Measurements from ENCODE around the gene SEC11A. TPM values are rescaled to one million over a fixed set of nuclear protein-coding genes. Genes with fewer than 3 reads are reported as not detected.

Gene SEC11A
- total RNA-seq = 201 and 202 TPM in 2 replicates
- long read RNA-seq, transcript SEC11A-209 (7 exons, 1,089 nt) = minor isoform, 9 of 493 reads
- long read RNA-seq, transcript SEC11A-201 (6 exons, 1,656 nt) = major isoform, 426 of 493 reads
- long read RNA-seq, transcript SEC11A-202 (7 exons, 1,223 nt) = minor isoform, 31 of 493 reads
- long read RNA-seq, transcript SEC11A-208 (5 exons, 1,256 nt) = minor isoform, 7 of 493 reads
- long read RNA-seq, partial matches to known transcripts = 1 of 493 reads
- long read RNA-seq, other reads (novel, unspliced or antisense) = 12 of 493 reads

- H3K9me3 Mint-ChIP-seq (ENCODE audit: unreplicated experiment) = no peaks in the 10 kb centered on the region
- TF ChIP-seq CTCF (IDR thresholded peaks at IDR 0.05) = no peak
Measured at GRCh38 chr15:84716036-84716732, at the start of gene SEC11A. Gene SEC11A (minus strand): TSS chr15:84716139. CDS start chr15:84716075, 64 bp downstream.

GRCh38 chr15:84765675-84766074 lies 49.7 kb upstream of the SEC11A start:
- Mint-ChIP-seq H3K9me3 (ENCODE audit: unreplicated experiment) (no peaks in the 10 kb centered on the region), H3K27me3 (ENCODE audit: unreplicated experiment) (no peaks in the 10 kb centered on the region), H3K4me1 (ENCODE audit: unreplicated experiment) (peaks cover 5% of the 10 kb centered on the region), H3K4me3 (ENCODE audit: unreplicated experiment) (no peak overlapping the region), H3K36me3 (ENCODE audit: unreplicated experiment) (peaks cover 16% of the 10 kb centered on the region), H3K27ac (ENCODE audit: unreplicated experiment) (no peak overlapping the region)
- no peak for TF ChIP-seq CTCF (IDR thresholded peaks at IDR 0.05)
- no peak for DNase-seq (ENCODE audit: extremely low spot score, unreplicated experiment)

More at GRCh38 chr15:84716036-84716732, at the start of gene SEC11A:
- Mint-ChIP-seq H3K4me3 (ENCODE audit: unreplicated experiment) (peak within 1 kb of the TSS; percentile 94), H3K27me3 (ENCODE audit: unreplicated experiment) (no peaks in the 10 kb centered on the region), H3K27ac (ENCODE audit: unreplicated experiment) (peak within 1 kb of the TSS; percentile 97), H3K4me1 (ENCODE audit: unreplicated experiment) (peaks cover 28% of the 10 kb centered on the region), H3K36me3 (ENCODE audit: unreplicated experiment) (no peaks in the 10 kb centered on the region)
- DNase-seq (ENCODE audit: extremely low spot score, unreplicated experiment) = peak; percentile 97

GRCh38 chr15:84764989-84765388 lies 49.0 kb upstream of the SEC11A start:
- Mint-ChIP-seq H3K4me1 (ENCODE audit: unreplicated experiment) (peaks cover 5% of the 10 kb centered on the region), H3K27ac (ENCODE audit: unreplicated experiment) (no peak overlapping the region), H3K9me3 (ENCODE audit: unreplicated experiment) (no peaks in the 10 kb centered on the region), H3K27me3 (ENCODE audit: unreplicated experiment) (no peaks in the 10 kb centered on the region), H3K36me3 (ENCODE audit: unreplicated experiment) (peaks cover 15% of the 10 kb centered on the region), H3K4me3 (ENCODE audit: unreplicated experiment) (no peak overlapping the region)
- no peak for DNase-seq (ENCODE audit: extremely low spot score, unreplicated experiment)
- no peak for TF ChIP-seq CTCF (IDR thresholded peaks at IDR 0.05)

- Mint-ChIP-seq H3K4me1 (ENCODE audit: unreplicated experiment) (peaks cover 5% of the 10 kb centered on the region), H3K27me3 (ENCODE audit: unreplicated experiment) (no peaks in the 10 kb centered on the region), H3K36me3 (ENCODE audit: unreplicated experiment) (peaks cover 15% of the 10 kb centered on the region), H3K4me3 (ENCODE audit: unreplicated experiment) (no peak overlapping the region), H3K27ac (ENCODE audit: unreplicated experiment) (no peak overlapping the region), H3K9me3 (ENCODE audit: unreplicated experiment) (no peaks in the 10 kb centered on the region)
- no peak for TF ChIP-seq CTCF (IDR thresholded peaks at IDR 0.05)
- DNase-seq (ENCODE audit: extremely low spot score, unreplicated experiment) = no peak
Measured at GRCh38 chr15:84764585-84764984, 48.6 kb upstream of the SEC11A start.

- no peaks in the 10 kb centered on the region for H3K9me3 Mint-ChIP-seq (ENCODE audit: unreplicated experiment)
- H3K4me3 Mint-ChIP-seq (ENCODE audit: unreplicated experiment) = no peak overlapping the region
- H3K27me3 Mint-ChIP-seq (ENCODE audit: unreplicated experiment) = no peaks in the 10 kb centered on the region
- H3K27ac Mint-ChIP-seq (ENCODE audit: unreplicated experiment) = no peak overlapping the region
- no peak for DNase-seq (ENCODE audit: extremely low spot score, unreplicated experiment)
- H3K36me3 Mint-ChIP-seq (ENCODE audit: unreplicated experiment) = peaks cover 10% of the 10 kb centered on the region
- TF ChIP-seq CTCF (IDR thresholded peaks at IDR 0.05) = no peak
- H3K4me1 Mint-ChIP-seq (ENCODE audit: unreplicated experiment) = peaks cover 5% of the 10 kb centered on the region
Measured at GRCh38 chr15:84762840-84763572, 47.1 kb upstream of the SEC11A start.

All from osteocyte (in vitro differentiated cells).